Lung microvascular endothelial cell (primary cell): ENCODE measurements around the gene PFKFB2. TPM values are rescaled to one million over a fixed set of nuclear protein-coding genes. Genes with fewer than 3 reads are reported as not detected.

Experiments
- DNase-seq, 2 donors: peaks; one replicate each; pipeline versions ENCODE4 v3.0.0 to v3.0.0-alpha.2; 2010; ENCODE audit warnings: low read depth in 2 of 2
- total RNA-seq: library from RNA; depleted of rRNA; stranded (reverse); fragments of >200 nt; gene quantifications from 2 replicates; pipeline ENCODE4 v1.2.1, GENCODE V29; 2014

The PFKFB2 gene
- total RNA-seq = 0.87 and 0.99 TPM in 2 replicates

- peak; percentile 72 to 73 for DNase-seq
These were observed at the start of gene PFKFB2 for GRCh38 chr1:207052911-207053769. PFKFB2 (plus strand) TSS chr1:207053275; CDS start chr1:207054718, 1,443 bp downstream.

- peak; percentile 61 to 71 for DNase-seq
These were observed 47.9 kb upstream of the PFKFB2 start for GRCh38 chr1:207004931-207005830.

GRCh38 chr1:207006083-207006482, 47.0 kb upstream of the PFKFB2 start:
- DNase-seq = no peak

GRCh38 chr1:207006914-207007313, 46.2 kb upstream of the PFKFB2 start:
- DNase-seq = no peak

GRCh38 chr1:207007352-207008033, 45.6 kb upstream of the PFKFB2 start:
- peak in 1 of 2 donors; percentile 60 for DNase-seq

- no peak for DNase-seq
These were observed 43.8 kb upstream of the PFKFB2 start for GRCh38 chr1:207009182-207009850.

- no peak for DNase-seq
These were observed 43.1 kb upstream of the PFKFB2 start for GRCh38 chr1:207009945-207010344.

GRCh38 chr1:207010726-207011125, 42.3 kb upstream of the PFKFB2 start:
- DNase-seq = no peak

- no peak for DNase-seq
These were observed 39.6 kb upstream of the PFKFB2 start for GRCh38 chr1:207013321-207014085.

GRCh38 chr1:207014728-207015127, 38.3 kb upstream of the PFKFB2 start:
- DNase-seq = no peak

GRCh38 chr1:207015791-207016190, 37.3 kb upstream of the PFKFB2 start:
- DNase-seq = no peak

- DNase-seq = peak; percentile 14 to 20
These were observed 35.2 kb upstream of the PFKFB2 start for GRCh38 chr1:207017615-207018559.

GRCh38 chr1:207018707-207019106, 34.4 kb upstream of the PFKFB2 start:
- no peak for DNase-seq

GRCh38 chr1:207019161-207019560, 33.9 kb upstream of the PFKFB2 start:
- no peak for DNase-seq

- no peak for DNase-seq
These were observed 33.4 kb upstream of the PFKFB2 start for GRCh38 chr1:207019661-207020060.

GRCh38 chr1:207020065-207020708, 32.9 kb upstream of the PFKFB2 start:
- DNase-seq = no peak

GRCh38 chr1:207020709-207021107, 32.4 kb upstream of the PFKFB2 start:
- DNase-seq = peak in 1 of 2 donors; percentile 52

GRCh38 chr1:207021139-207021861, 31.8 kb upstream of the PFKFB2 start:
- peak in 1 of 2 donors; percentile 33 for DNase-seq
